Upper lobe of left lung (tissue), 6 donors: ENCODE data around the gene TENM4. TPM values are rescaled to one million over a fixed set of nuclear protein-coding genes. Genes with fewer than 3 reads are reported as not detected.

ENCODE experiments used
- ATAC-seq, 2 donors: fragments of 200-7000 bp; cut with Tn5 transposase; one replicate each; pipeline ENCODE4 v1.9.1; 2022; ENCODE audit warnings: mild to moderate bottlenecking in 2 of 2, moderate library complexity in 2 of 2; ENCODE audit not compliant: low FRiP score in 2 of 2
- DNase-seq, 2 donors: peaks; one replicate each; pipeline ENCODE4 v3.0.0-alpha.2; 2019 to 2020
- H3K27ac ChIP-seq, 4 donors: fragments of 200-600 bp; sonication (generic); one replicate each; pipeline ENCODE4 v1.5.1; 2016 to 2019
- H3K27me3 ChIP-seq, 4 donors: fragments of 200-600 bp; sonication (generic); one replicate each; pipeline ENCODE4 v1.5.1; 2017 to 2019
- H3K36me3 ChIP-seq, 4 donors: fragments of 200-600 bp; sonication (generic); one replicate each; pipeline ENCODE4 v1.5.1; 2016 to 2019
- H3K4me1 ChIP-seq, 4 donors: fragments of 200-600 bp; sonication (generic); one replicate each; pipeline ENCODE4 v1.5.1; 2018 to 2019
- H3K4me3 ChIP-seq, 4 donors: fragments of 200-600 bp; sonication (generic); one replicate each; pipeline ENCODE4 v1.5.1; 2017 to 2019; ENCODE audit warnings: mild to moderate bottlenecking in 2 of 4, moderate library complexity in 1 of 4
- H3K9me3 ChIP-seq, 4 donors: fragments of 200-600 bp; sonication (generic); one replicate each; pipeline ENCODE4 v1.5.1; 2018 to 2019
- CTCF ChIP-seq, 6 experiments: fragments of 450-650 bp in 4 of 6; fragments of 200-600 bp in 2 of 6; sonication (generic) in 2 of 6; IDR thresholded peaks; one replicate each; pipeline ENCODE4 v1.5.1; 2016 to 2019; ENCODE audit warnings: antibody characterized with exemption in 6 of 6
- EP300 ChIP-seq, 4 donors: sonication (generic); formaldehyde crosslinking; IDR thresholded peaks; one replicate each; pipeline ENCODE4 v1.5.1; 2017; ENCODE audit warnings: antibody characterized with exemption in 4 of 4, control low read depth in 2 of 4
- POLR2A ChIP-seq, 4 donors: fragments of 450-650 bp; IDR thresholded peaks; one replicate each; pipeline ENCODE4 v1.5.1; 2016 to 2017; ENCODE audit warnings: antibody characterized with exemption in 4 of 4, mild to moderate bottlenecking in 2 of 4
- POLR2AphosphoS5 ChIP-seq, 2 donors: sonication (generic); formaldehyde crosslinking; IDR thresholded peaks; one replicate each; pipeline ENCODE4 v1.5.1; 2017; ENCODE audit warnings: antibody characterized with exemption in 2 of 2
- WGBS, 2 donors: methylation state at CpG; one replicate each; pipeline ENCODE4 v1.1.5; 2017 to 2018; 5-methylcytosine and 5-hydroxymethylcytosine counted together
- total RNA-seq, 6 donors: library from RNA; depleted of rRNA in 4 of 6; stranded (reverse); fragments of >200 nt in 4 of 6; gene quantifications; one replicate each; pipeline versions ENCODE4 v1.1.0 to v1.2.1, GENCODE V29; 2016 to 2021
- donor health status: DM: no; HTN: no; CAD: no; lungs with moderate emphysema.
- donor health status: DM: no; HTN: yes; CAD: no; lungs with severe emphysema.

The TENM4 gene
- total RNA-seq, 6 donors from 2014 or later, result 0.11 to 20.0 (median 3.7) TPM

GRCh38 chr11:79101656-79102055, 339.2 kb downstream of the TENM4 start:
- H3K27me3 ChIP-seq, result no peaks in the 10 kb centered on the region
- no peaks in the 10 kb centered on the region for H3K36me3 ChIP-seq
- no peak overlapping the region for H3K4me3 ChIP-seq
- WGBS, 2 donors, result 29 to 45% methylated on average over 2 of the region's 2 CpGs
- TF ChIP-seq EP300 (IDR thresholded peaks at IDR 0.05) (no peak), POLR2A (IDR thresholded peaks at IDR 0.05) (no peak), POLR2AphosphoS5 (IDR thresholded peaks at IDR 0.05) (no peak), CTCF (IDR thresholded peaks at IDR 0.05) (no peak)
- H3K9me3 ChIP-seq, result no peaks in the 10 kb centered on the region
- DNase-seq (no peak), ATAC-seq (no peak)
- no peaks in the 10 kb centered on the region for H3K4me1 ChIP-seq
- no peak overlapping the region for H3K27ac ChIP-seq

- H3K4me1 ChIP-seq, result no peaks in the 10 kb centered on the region
- no peak for TF ChIP-seq POLR2AphosphoS5 (IDR thresholded peaks at IDR 0.05)
- peak; percentile 30 to 68 (median 58) for TF ChIP-seq CTCF (IDR thresholded peaks at IDR 0.05)
- no peak overlapping the region for H3K27ac ChIP-seq
- H3K27me3 ChIP-seq, result no peaks in the 10 kb centered on the region
- H3K4me3 ChIP-seq, result no peak overlapping the region
- H3K9me3 ChIP-seq, result no peaks in the 10 kb centered on the region
- WGBS, 2 donors, result 31 to 37% methylated on average over 9 of the region's 9 CpGs
- DNase-seq (peak in 1 of 2 donors; percentile 29), ATAC-seq (peak; percentile 52 to 73)
- no peaks in the 10 kb centered on the region for H3K36me3 ChIP-seq
Observed at GRCh38 chr11:79100093-79100910, 340.5 kb downstream of the TENM4 start.

- Histone ChIP-seq H3K4me1 (no peaks in the 10 kb centered on the region), H3K9me3 (no peaks in the 10 kb centered on the region), H3K36me3 (no peaks in the 10 kb centered on the region), H3K27me3 (no peaks in the 10 kb centered on the region), H3K4me3 (no peak overlapping the region), H3K27ac (no peak overlapping the region)
- ATAC-seq, result no peak
- DNase-seq, result no peak
- WGBS, 2 donors, result 8 to 39% methylated on average over 2 of the region's 2 CpGs
- TF ChIP-seq EP300 (IDR thresholded peaks at IDR 0.05), result no peak
- no peak for TF ChIP-seq POLR2A (IDR thresholded peaks at IDR 0.05)
- TF ChIP-seq POLR2AphosphoS5 (IDR thresholded peaks at IDR 0.05), result no peak
- TF ChIP-seq CTCF (IDR thresholded peaks at IDR 0.05), result no peak
Observed at GRCh38 chr11:79098146-79098545, 342.7 kb downstream of the TENM4 start.

GRCh38 chr11:79097246-79097875, 343.5 kb downstream of the TENM4 start:
- H3K4me3 ChIP-seq, result no peak overlapping the region
- H3K9me3 ChIP-seq, result no peaks in the 10 kb centered on the region
- H3K27me3 ChIP-seq, result no peaks in the 10 kb centered on the region
- no peak overlapping the region for H3K27ac ChIP-seq
- WGBS, 2 donors, result 47 to 48% methylated on average over 8 of the region's 8 CpGs
- ATAC-seq (no peak), DNase-seq (no peak)
- TF ChIP-seq EP300 (IDR thresholded peaks at IDR 0.05), result no peak
- no peak for TF ChIP-seq POLR2A (IDR thresholded peaks at IDR 0.05)
- no peaks in the 10 kb centered on the region for H3K36me3 ChIP-seq
- no peaks in the 10 kb centered on the region for H3K4me1 ChIP-seq

- H3K4me1 ChIP-seq, result no peaks in the 10 kb centered on the region
- WGBS, 2 donors, result 52 to 59% methylated on average over 3 of the region's 3 CpGs
- no peak for ATAC-seq
Observed at GRCh38 chr11:79095424-79095823, 345.4 kb downstream of the TENM4 start.

More at GRCh38 chr11:79095424-79095823, 345.4 kb downstream of the TENM4 start:
- no peaks in the 10 kb centered on the region for H3K27me3 ChIP-seq
- no peak overlapping the region for H3K27ac ChIP-seq
- H3K4me3 ChIP-seq, result no peak overlapping the region
- no peaks in the 10 kb centered on the region for H3K36me3 ChIP-seq
- no peak for DNase-seq
- TF ChIP-seq POLR2A (IDR thresholded peaks at IDR 0.05) (no peak), EP300 (IDR thresholded peaks at IDR 0.05) (no peak), CTCF (IDR thresholded peaks at IDR 0.05) (no peak), POLR2AphosphoS5 (IDR thresholded peaks at IDR 0.05) (no peak)
- no peaks in the 10 kb centered on the region for H3K9me3 ChIP-seq
